ENCODE results near the gene LIX1L.

LIX1L gene

DNA sequence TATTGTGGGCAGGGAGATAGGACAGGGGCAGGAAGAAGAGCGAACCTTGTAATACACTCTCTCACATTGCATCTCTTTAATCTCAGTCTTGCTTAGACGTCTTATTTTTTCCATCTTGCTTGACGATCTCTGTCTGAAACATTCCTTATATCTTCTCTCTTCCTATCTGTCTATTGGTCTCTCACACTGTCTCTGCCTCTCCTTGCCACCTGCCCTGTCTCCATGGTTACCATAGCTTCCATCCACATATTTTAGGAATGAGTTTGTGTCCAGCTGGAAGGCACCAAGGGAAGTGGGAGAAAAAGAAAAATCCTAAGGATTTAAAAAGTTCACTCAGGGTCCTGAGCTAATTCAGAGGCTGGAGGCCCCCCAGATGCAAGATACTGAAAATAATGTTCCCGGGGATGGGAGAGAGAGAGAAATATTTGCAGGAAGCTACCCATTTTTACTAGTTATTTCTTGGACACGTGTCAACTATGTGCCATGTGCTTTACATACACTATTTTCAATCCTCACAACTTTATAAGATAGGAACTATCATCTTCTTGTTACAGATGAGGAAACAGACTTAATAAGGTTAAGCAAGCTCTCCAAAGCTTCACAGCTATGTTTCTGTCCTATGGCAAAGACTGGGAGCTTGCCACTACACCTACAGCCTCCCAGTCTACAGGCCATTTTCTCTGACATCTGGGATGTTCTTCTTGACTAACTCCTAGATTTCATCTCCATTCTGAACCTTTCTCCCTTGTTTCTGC, 5.6 kb upstream of the LIX1L start:
- DNase-seq (ENCODE audit: low read depth in 2 of 3, low spot score in 2 of 3) = no peak

- peak in 1 of 3 experiments; percentile 36 for DNase-seq (ENCODE audit: low read depth in 2 of 3, low spot score in 2 of 3)
Measured at GRCh38 chr1:145962157-145963102, 4.6 kb upstream of the LIX1L start.

DNA sequence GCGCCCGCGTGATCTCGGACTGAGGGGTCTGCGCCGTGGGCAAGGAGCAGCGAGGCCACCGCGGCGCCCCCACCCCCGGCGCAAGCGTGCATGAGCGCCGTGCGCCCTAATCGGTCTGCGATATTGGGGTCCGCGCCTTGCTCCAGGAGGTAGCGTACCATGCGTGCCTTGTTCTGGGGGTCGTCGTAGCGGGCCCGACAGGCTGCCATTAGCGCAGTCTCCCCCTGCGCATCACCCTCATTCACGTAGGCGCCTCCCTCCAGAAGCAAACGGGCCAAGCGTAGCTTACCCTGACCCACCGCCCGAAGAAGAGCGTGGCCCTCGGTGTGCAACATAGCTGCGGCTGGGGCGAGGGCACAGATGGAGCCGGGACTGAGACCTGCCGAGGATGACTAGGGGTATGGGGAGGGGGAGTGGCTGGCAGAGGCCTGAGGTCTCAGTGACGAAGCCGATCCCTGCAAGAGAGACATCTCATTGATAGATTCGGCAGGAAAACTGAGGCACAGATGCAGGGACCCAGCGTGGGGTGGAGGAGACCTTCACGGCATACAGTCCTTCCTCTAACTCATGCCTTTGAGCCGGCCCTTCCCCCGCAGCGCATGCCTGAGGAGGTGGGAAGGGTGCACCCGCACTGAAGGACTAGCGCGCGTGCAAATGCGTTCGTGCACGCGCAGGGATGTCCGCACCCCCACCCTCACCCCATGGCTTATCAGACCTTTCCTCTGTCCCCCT, 3.8 kb upstream of the LIX1L start:
- peak in 1 of 3 experiments; percentile 39 for DNase-seq (ENCODE audit: low read depth in 2 of 3, low spot score in 2 of 3)

- DNase-seq (ENCODE audit: low read depth in 2 of 3, low spot score in 2 of 3) = no peak
Measured at GRCh38 chr1:145961109-145961424, 3.2 kb upstream of the LIX1L start.

DNA sequence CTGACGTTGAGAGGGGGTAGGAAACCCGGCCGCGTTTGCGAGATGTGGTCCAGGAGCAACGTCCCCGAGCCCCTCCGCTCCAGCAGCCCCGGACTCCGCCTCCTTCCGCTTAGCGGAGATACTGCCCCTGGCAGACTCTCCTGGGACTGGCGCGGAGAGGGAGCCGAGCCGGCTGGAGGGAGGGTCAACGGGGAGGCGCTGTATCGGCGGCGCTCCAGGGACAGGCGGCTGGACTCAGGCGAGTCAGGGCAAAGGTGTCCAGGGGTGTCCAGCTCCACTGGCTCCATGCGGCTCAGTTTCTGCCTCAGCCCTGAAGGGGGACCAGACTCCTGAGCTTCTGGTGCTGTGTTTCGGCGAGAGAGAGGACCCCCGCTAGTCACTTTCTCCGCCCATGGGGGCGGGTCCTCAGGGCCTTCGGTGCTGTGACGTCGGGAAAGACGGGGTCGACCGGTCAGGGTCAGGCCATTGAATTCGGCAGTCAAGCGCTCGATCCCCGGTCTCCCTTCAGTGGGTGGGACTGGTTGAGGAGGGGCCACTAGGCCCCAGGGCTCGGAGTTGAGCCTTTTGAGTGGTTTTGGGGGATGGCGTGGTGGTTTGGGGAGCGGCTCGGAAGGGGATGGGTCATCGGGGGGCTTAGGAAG, 2.8 kb upstream of the LIX1L start:
- no peak for DNase-seq (ENCODE audit: low read depth in 2 of 3, low spot score in 2 of 3)

GRCh38 chr1:145959957-145960467, 2.2 kb upstream of the LIX1L start:
- no peak for DNase-seq (ENCODE audit: low read depth in 2 of 3, low spot score in 2 of 3)

DNA sequence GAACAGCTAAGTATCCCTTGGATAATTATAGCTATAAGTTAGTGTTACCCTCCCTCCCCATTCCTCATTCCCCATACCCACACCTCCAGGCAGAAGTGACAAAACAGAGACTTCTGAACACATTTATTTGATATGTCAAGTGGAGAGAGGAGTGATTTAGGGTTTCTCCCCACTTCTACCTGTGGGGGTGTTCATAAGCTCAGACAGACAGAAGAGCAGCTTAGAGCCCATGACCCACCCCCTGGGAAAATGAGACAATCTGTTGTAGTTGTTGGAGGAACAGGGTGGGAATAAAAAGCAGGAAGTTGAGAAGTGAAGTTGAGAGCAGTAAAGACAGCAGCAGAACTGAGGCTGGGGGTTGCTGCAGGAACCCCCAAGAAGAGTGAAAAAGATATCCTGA, 1.5 kb upstream of the LIX1L start:
- no peak for DNase-seq (ENCODE audit: low read depth in 2 of 3, low spot score in 2 of 3)

- no peak for DNase-seq (ENCODE audit: low read depth in 2 of 3, low spot score in 2 of 3)
Measured at GRCh38 chr1:145958734-145959133, 917 bp upstream of the LIX1L start.

DNA sequence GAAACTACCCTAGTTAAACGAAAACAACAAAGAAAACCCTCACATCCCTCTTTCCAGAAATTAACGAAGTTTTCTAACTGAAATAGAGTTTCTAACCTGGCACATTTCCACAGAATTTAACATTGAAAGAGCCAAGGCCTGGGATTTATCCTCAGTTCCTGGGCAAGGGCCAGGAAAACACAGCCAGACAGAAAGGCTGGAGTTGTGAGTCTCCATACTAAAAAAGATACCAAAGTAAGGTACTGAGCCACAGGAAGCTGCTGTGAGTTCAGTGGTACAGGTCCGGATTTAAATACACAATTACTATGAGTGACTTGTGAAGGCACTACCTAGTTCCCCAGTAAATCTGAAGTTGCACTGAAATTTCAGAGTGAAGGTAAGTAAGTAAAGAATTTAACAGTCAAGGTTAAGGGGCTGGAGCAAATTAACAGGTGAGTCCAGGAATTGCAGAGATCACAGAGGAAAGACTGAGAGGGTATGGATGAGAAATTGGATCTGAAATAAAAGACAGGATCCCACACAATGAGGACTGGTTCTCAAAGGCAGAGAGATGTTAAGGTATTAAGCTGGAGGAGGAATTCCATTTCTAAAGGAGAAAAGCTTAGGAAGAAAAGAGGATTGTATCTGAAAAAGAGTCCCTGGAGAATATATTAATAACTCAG, 905 bp downstream of the LIX1L start:
- no peak for DNase-seq (ENCODE audit: low read depth in 2 of 3, low spot score in 2 of 3)

- no peak for DNase-seq (ENCODE audit: low read depth in 2 of 3, low spot score in 2 of 3)
Measured at GRCh38 chr1:145956361-145956760, 1.5 kb downstream of the LIX1L start.

GRCh38 chr1:145955436-145955835, 2.4 kb downstream of the LIX1L start:
- DNase-seq (ENCODE audit: low read depth in 2 of 3, low spot score in 2 of 3) = no peak

- no peak for DNase-seq (ENCODE audit: low read depth in 2 of 3, low spot score in 2 of 3)
Measured at GRCh38 chr1:145953861-145954260, 4.0 kb downstream of the LIX1L start.

GRCh38 chr1:145952903-145953302, 4.9 kb downstream of the LIX1L start:
- DNase-seq (ENCODE audit: low read depth in 2 of 3, low spot score in 2 of 3) = no peak

GRCh38 chr1:145951526-145951925, 6.3 kb downstream of the LIX1L start:
- DNase-seq (ENCODE audit: low read depth in 2 of 3, low spot score in 2 of 3) = no peak

DNA sequence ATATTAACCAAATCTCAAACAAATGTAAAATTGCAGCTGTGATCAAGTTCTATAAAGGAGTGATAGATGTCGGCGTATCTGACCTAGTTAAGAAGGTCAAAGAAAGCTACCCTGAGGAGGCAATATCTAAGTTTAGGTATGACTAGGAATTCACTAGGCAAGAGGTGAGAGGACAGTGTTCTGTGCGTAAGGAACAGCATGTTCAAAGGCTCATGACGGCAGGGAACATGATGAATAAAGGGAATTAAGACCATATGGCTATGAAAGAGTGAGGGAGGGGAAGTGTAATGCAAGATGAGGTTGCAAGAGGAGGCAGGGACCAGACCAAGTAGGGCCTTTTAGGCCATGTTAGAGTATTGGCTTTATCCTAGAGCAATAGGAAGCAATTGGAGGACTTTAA, 8.6 kb downstream of the LIX1L start:
- no peak for DNase-seq (ENCODE audit: low read depth in 2 of 3, low spot score in 2 of 3)

GRCh38 chr1:145947551-145947950, 10.3 kb downstream of the LIX1L start:
- DNase-seq (ENCODE audit: low read depth in 2 of 3, low spot score in 2 of 3) = no peak

DNA sequence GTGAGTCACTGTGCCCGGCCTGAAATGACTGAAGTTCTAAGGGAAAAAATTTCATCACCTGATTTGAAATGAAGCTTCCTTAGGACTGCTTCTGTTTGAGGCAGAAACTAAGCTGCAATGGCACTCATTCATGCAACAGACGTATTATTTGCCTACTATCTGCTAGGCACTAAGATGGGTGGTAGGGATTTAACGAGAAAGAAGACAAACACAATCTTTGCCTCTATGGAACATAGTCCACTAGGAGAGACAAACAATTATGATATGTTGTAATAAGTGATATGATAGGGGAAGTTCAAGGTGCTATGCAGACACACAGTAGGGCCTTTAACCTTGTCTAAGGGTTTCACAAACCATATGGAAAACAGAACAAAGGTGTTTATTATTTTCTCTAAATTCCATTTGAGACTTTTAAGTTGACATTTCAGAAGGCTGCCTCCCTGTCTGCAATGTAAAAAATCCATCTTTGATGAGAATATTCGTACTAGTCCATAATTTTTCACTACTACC, 11.3 kb downstream of the LIX1L start:
- no peak for DNase-seq (ENCODE audit: low read depth in 2 of 3, low spot score in 2 of 3)

GRCh38 chr1:145944532-145944931, 13.3 kb downstream of the LIX1L start:
- no peak for DNase-seq (ENCODE audit: low read depth in 2 of 3, low spot score in 2 of 3)

DNA sequence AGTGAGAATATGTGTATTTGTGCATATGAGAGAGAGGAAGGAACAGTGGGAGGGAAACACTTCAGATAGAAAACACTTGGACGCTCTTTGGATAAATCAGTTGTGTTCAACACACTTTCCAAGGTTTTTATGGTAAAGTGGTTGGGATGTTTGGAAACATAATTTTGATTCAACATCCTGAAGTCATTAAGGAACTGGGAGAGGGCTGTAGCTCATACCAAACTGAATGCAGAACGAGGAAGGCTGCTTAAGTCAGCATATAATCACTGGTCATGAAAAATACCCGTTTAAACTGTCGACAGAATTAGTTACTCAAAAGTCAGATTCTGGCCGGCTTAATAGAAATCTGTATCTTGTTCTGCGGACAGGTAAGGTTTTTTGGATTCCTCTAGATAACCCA, 14.9 kb downstream of the LIX1L start:
- no peak for DNase-seq (ENCODE audit: low read depth in 2 of 3, low spot score in 2 of 3)

- no peak for DNase-seq (ENCODE audit: low read depth in 2 of 3, low spot score in 2 of 3)
Measured at GRCh38 chr1:145942405-145942804, 15.4 kb downstream of the LIX1L start.
